Suppressor macrophage (primary cell): ENCODE results near the gene PMPCB.
"Not testable (repeated sequence)": the region's sequence is repeated elsewhere in the genome, so short reads cannot be mapped to it uniquely, and the experiment has no call there.

Experiments
- DNase-seq, 4 experiments: peaks; one replicate each; pipeline ENCODE4 v3.0.0-alpha.2; 2020 to 2022
- total RNA-seq, 17 experiments: gene quantifications; one replicate each; lab custom pipeline; 2026; ENCODE audit warnings: mixed read lengths in 6 of 17, inconsistent platforms in 3 of 17; lab: John Stamatoyannopoulos, UW

Gene PMPCB
- 33.1 to 72.0 (median 50.7) reads per million in 17 experiments for total RNA-seq

DNA sequence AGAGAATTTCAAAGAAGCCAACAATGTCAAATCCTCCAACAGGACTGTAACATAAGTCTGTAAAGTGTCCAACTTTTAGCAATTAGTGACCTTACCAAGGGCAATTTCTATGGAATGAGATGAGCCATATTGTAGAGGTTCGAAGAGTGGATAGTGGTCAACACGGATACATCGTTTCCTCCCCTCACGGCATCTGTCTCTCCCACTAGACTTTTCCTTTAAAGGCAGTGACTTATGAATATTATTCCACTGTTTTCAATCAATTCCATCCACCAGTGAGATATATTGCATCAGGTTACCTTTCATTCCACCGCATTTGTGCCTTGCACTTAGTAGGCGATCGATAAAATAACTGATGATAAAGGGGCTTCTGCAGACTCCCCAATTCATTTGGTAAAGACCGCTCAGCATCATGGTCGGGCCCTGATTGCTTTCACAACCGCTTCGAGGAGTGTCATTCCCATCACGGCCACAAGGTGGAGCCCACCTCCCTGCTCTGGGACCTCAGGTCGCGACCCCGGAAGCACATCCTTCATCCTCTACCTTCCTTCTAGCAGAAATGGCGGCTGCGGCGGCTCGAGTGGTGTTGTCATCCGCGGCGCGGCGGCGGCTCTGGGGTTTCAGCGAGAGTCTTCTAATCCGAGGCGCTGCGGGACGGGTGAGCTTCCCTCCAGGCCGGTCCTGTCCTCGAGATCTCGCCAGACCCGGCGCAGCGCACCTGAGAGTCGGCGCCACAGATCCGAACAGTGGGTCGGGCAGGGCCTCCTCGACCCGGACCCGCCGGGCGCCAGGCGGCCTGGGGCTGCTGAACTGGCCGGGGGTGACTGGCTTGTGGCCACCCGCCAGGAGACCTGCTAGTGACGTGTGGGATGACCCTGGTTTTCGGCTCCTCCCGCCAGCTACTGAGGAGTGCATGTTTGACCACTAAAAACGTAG is at the start of gene PMPCB:
PMPCB (plus strand) TSS at position 535 of the 936 bp plus-strand sequence; CDS start at position 560, 25 bp downstream.
- peak; percentile 95 to 97 (median 95) for DNase-seq

- DNase-seq = not testable (repeated sequence)
These were observed 43.3 kb upstream of the PMPCB start for GRCh38 chr7:103253699-103254506.

- not testable (repeated sequence) for DNase-seq
These were observed 33.2 kb upstream of the PMPCB start for GRCh38 chr7:103264054-103264453.

DNA sequence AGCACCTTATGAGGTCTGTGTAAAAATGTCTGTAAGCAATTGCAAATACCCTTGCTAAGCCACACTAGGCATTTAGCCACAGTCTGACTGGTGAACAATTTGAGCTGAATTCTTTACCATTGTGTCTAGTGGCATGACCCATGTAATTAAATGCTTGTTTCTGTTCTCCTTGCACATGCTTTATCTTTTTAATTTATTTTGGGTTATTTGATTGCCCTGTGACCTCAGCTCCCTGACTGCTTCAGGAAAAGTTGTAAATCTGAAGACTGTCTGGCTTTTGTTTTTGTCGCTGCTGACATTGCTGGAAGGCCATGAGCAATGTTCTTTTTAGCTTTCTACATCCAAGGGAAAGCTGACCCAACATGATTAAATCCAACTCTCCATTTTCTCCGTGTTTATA is 31.0 kb upstream of the PMPCB start:
- DNase-seq = not testable (repeated sequence)

DNA sequence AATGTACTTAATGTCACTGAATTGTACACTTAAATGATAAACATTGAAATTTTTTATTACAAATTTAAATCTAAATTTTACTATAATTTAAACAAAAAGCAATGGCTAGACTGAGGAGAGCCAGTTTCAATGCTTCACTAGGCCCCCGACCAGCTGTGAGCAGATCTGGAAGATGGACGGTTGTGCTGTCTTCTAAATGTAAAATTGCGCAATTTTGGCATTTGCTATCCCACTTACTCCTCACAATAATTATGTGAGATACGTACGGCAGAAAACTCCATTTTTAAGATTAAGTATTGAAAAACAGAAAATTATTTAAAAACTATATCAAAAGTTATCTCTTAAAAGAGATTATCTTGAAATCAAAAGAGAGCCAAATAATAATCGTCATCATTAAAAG is 23.9 kb upstream of the PMPCB start:
- DNase-seq = not testable (repeated sequence)

- DNase-seq = not testable (repeated sequence)
These were observed 22.4 kb upstream of the PMPCB start for GRCh38 chr7:103274867-103275266.

DNA sequence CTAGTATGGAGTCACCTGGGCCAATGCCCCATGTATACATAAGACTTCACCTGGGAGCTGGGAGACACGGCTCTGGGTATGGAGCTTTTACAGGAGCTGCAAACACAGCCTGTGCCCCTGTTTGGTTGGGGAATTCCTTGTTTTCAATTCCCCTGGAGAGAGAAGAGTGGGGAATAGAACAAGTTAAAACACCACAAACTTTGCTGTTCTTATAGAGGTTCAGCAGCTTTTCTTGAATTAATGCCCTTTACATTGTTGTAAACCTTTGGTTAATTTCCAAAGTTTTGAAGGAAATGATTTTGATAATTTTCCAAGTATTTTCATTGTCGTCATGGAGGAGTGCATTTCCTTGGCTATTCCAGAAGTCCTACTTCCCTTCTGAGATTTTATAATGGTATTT is 19.0 kb upstream of the PMPCB start:
- DNase-seq = not testable (repeated sequence)

DNA sequence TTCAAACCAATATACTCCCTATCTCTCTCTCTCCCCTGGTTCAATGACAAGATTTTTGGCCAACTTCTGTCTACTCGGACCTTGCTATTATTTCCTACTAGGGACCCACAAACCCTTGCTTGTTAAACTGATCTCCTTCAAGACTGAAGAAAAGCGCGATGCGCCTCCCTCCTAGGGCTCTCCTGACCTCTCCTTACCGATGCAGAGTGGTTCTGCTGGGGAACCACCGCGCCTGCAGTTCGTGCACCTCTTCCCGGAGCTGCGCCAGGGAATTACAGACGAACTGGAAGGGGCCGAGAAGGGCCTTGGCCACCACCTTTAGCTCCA is 17.6 kb upstream of the PMPCB start:
- DNase-seq = peak in 1 of 4 experiments; percentile 3

- DNase-seq = peak; percentile 59 to 76 (median 64)
These were observed 17.1 kb upstream of the PMPCB start for GRCh38 chr7:103279963-103280802.

DNA sequence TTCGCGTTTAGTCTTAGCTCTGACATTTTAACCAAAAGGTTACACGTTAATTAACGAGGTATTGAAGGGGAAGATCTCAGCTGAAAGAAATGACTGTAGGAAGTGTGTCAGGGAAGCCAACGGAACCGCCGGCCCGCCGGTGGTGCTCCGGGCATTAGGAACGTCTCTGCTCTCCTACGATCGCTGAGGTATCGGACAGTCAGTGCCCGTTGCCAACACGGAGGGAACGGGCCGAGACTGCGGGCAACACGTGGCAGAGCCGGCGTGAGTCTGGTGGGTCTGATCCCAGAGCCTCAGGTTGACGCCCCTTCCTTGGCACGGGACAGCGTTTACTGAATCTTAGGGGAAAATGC is 16.5 kb upstream of the PMPCB start:
- DNase-seq = peak in 2 of 4 experiments; percentile 5 to 21

GRCh38 chr7:103282802-103283427 is 14.3 kb upstream of the PMPCB start:
- DNase-seq = not testable (repeated sequence)

DNA sequence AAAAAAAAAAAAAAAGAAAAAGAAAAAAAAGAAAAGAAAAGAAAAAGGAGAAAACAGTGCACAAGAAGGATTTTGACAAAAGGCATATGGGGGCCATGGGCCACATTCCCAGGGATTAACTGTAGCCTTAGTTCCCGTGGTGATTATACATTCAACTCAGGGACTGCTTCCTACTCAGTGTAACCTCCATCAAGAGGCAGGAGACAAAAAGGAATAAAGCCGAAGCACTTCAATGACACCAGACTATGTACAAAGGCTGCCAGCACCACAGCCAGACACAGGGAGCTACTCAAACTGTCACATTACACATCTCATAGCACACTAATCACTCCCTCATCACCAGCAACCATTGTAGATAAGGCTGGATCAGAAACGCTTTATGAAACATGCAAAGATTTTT is 5.1 kb upstream of the PMPCB start:
- DNase-seq = no peak

DNA sequence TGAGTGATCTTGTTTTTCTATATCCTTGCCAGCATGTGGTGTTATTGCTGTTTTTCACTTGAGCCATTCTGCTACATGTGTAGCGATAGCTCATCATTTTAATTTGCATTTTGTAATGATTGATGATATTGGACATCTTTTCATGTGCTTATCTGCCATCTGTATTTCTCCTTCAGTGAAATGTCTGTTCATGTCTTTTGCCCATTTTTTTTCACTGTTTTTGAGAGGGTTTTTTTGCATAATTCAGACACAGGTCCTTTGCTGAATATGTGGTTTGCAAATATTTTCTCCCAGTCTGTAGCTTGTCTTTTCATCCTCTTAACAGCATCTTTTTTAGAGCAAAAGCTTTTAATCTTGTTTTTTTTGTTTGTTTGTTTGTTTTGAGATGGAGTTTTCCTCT is 3.7 kb upstream of the PMPCB start:
- DNase-seq = no peak

DNA sequence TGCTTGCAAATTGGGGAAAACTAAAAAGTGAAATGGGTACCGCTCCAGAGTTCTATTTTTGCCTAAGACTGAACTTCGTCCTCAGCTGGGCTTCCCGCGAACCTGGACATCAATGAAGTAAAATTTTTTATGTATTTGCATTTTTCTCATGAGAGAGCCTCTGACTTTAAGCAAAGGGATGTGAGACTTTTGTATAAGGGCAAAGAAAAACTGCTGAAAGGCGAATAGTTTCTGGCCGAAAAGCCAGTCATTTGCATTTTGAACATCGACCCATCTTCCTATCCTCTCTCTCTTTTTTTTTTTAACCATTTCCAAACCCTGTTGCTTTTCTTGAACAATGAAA is 573 bp downstream of the PMPCB start:
- no peak for DNase-seq

GRCh38 chr7:103299660-103300059 is 2.4 kb downstream of the PMPCB start:
- DNase-seq = peak in 2 of 4 experiments; percentile 16 to 33

DNA sequence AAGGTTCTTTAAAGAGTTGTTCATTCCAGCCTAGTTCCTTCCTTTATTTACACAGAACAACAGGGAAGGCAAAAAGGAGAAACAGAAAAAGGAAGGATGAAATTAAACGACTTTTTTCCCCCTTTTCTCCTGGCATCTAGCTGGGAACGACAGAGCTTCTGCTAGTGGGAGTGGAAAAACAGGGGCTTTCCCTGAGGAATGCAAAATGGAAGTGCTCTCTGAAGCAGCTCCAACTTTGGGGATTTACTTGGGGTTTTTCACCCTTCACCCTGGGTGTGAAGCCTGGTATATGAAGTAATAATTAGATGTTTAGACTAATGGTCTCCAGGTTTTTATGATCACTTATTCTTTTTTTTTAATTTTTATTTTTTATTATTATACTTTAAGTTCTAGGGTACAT is 4.2 kb downstream of the PMPCB start:
- peak in 2 of 4 experiments; percentile 6 to 10 for DNase-seq

- peak in 1 of 4 experiments; percentile 7 for DNase-seq
These were observed 10.4 kb downstream of the PMPCB start for GRCh38 chr7:103307503-103308231.

DNA sequence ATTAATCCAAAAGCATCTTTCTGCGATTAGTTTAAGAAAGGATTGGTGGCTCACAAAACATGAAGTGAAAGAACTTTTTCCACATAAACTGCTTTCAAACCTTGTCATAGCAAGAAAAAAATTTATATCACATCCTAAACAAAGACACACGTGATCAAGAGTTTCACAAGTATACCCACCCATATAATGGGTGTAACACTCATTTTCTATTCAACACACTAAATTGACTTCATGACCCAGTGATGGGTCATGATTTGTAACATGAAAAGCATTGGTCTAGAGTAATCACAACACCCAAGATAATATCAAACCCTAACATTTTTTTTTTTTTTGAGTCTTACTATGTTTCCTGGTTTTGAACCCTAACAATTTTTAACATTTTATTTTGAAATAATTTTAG is 17.6 kb downstream of the PMPCB start:
- no peak for DNase-seq

- DNase-seq = no peak
These were observed 19.2 kb downstream of the PMPCB start for GRCh38 chr7:103316380-103316941.

DNA sequence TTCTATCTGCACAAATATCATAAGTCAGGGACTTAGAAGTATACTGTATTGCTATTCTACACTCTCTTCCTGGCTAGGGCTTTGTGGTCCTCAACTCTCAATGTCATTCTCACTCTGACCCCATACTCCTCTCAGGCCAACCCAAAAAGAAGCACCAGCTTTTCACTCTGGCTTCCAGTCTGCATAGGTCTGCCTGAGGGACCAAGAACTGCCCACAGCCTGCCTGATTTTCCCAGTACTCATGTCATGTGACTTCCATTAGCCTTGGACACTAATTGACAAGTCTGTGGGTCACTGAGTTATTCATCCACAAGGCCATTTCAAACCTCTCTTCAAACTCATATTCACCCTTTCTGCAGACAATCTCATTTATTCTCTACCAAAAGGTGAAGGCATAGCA is 19.8 kb downstream of the PMPCB start:
- DNase-seq = no peak

DNA sequence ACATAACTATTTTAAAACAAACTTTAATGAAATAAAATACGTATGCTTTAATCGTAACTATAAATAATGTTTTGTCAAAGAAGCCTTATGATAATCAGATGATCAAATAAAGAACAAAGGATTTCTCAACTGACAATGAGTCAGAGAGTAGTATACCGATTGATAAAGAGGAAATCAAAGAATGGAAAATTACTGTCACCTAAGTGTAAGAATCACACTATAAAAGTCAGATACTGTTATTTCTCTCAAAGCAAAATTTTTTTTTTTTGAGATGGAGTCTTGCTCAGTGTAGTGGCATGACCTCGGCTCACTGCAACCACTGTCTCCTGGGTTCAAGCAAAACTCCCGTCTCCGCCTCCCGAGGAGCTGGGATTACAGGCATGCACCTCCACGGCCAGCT is 28.5 kb downstream of the PMPCB start:
- peak in 1 of 4 experiments; percentile 41 for DNase-seq
